ENCODE measurements around the gene LHX2.

DNA sequence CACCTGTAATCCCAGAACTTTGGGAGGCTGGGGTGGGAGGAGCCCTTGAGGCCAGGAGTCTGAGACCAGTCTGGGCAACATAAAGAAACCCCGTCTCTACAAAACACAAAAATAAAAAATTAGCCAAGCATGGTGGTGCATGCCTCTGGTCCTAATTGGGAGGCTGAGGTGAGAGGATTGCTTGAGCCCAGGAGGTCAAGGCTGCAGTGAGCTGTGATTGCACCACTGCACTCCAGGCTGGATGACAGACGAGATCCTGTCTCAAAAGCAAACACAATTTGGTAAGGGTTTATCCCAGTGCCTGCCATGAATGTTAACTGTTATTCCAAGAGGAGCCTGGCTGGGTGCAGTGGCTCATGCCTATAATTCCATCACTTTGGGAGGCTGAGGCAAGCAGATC, 71.1 kb downstream of the LHX2 start:
- no peak for TF ChIP-seq POLR2A (IDR thresholded peaks at IDR 0.05)
- no peak for TF ChIP-seq CTCF (IDR thresholded peaks at IDR 0.05)
